Measurements from ENCODE around the gene KMT5C.

Gene KMT5C

DNA sequence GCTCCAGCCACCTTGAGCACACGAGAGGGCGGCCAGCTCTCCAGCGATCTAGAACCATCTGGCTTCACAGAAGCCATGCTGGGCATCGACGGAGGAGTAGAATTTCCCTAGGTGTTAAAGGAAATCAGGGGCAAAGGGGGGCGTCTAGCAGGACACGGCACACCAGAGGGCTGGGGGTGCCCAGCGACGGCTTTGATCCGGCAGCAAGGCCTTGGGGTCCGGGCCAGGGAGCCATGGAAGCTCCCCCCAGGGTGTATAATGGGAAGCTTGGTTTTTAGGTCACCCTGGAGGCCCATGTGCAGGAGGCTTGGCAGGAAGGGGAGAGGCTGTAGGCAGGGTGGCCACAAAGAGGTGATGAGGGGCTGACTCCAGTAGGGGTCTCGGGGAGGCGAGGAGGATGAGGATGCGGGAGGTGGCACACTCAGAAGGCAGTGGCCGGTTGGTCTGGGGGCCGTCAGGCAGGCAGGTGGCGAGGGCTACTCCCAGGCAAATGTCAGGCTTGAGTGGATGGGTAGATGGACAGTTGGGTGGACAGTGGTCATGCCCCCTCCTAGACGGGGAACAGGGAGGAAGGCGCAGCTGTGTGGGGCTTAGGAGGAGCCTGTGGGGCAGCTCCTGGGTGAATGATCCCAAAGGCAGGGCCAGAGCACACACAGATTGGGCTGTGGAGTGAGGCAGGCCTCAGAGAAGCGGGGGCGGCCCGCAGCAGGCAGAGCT is 5.6 kb downstream of the KMT5C start:
- H2BK5ac ChIP-seq (ENCODE audit: low read depth, low read length, poor library complexity, severe bottlenecking): no peak overlapping the region
- no peak overlapping the region for H2BK120ac ChIP-seq (ENCODE audit: low read depth, low read length)
- no peak overlapping the region for H2BK15ac ChIP-seq (ENCODE audit: low read depth, poor library complexity, severe bottlenecking)
- peak overlapping the region; percentile 15 for H4K8ac ChIP-seq (ENCODE audit: low read length)
- no peak overlapping the region for H2AK5ac ChIP-seq (ENCODE audit: low read length, severe bottlenecking)
- no peak overlapping the region for H3K14ac ChIP-seq (ENCODE audit: low read length in 2 of 2)
- H3K4me3 ChIP-seq (ENCODE audit: insufficient read depth in 1 of 2, low read depth in 1 of 2, low read length in 2 of 2): no peak overlapping the region
- no peak overlapping the region for H3K23ac ChIP-seq (ENCODE audit: low read length in 2 of 2)
- peaks cover 0 to 2% of the 10 kb centered on the region in 2 experiments for H3K27me3 ChIP-seq (ENCODE audit: control insufficient read depth in 1 of 2, insufficient read depth in 1 of 2, low read length in 2 of 2)
- H3K79me1 ChIP-seq (replicated peaks; ENCODE audit: low read length, poor library complexity, severe bottlenecking): peaks cover 12% of the 10 kb centered on the region
- no peak overlapping the region for H3K4ac ChIP-seq (ENCODE audit: low read depth in 1 of 2, low read length in 2 of 2)
- no peaks in the 10 kb centered on the region for H3K9me3 ChIP-seq (ENCODE audit: control insufficient read depth, low read length)
- peaks cover 46% of the 10 kb centered on the region for H3K4me1 ChIP-seq (ENCODE audit: control insufficient read depth, insufficient read depth, low read depth, low read length)
- WGBS: 91% methylated on average over 22 of the region's 22 CpGs
- peak overlapping the region; percentile 40 for H4K91ac ChIP-seq (ENCODE audit: low read length)
- H2AFZ ChIP-seq (ENCODE audit: low read depth, low read length): no peak overlapping the region
- H2BK12ac ChIP-seq (ENCODE audit: low read length in 2 of 2): no peak overlapping the region
- no peak for DNase-seq
- H3K9ac ChIP-seq (ENCODE audit: low read length): peak overlapping the region; percentile 38
- H3K27ac ChIP-seq (ENCODE audit: low read length, poor library complexity, severe bottlenecking): no peak overlapping the region
- H3K4me2 ChIP-seq (ENCODE audit: low read length, poor library complexity, severe bottlenecking): no peak overlapping the region
- H3K18ac ChIP-seq (ENCODE audit: low read depth in 1 of 2, low read length in 2 of 2): no peak overlapping the region
- H3K36me3 ChIP-seq (ENCODE audit: control insufficient read depth in 1 of 2, insufficient read depth in 2 of 2, low read depth in 1 of 2, low read length in 2 of 2): peaks cover 16 to 66% of the 10 kb centered on the region in 2 experiments

DNA sequence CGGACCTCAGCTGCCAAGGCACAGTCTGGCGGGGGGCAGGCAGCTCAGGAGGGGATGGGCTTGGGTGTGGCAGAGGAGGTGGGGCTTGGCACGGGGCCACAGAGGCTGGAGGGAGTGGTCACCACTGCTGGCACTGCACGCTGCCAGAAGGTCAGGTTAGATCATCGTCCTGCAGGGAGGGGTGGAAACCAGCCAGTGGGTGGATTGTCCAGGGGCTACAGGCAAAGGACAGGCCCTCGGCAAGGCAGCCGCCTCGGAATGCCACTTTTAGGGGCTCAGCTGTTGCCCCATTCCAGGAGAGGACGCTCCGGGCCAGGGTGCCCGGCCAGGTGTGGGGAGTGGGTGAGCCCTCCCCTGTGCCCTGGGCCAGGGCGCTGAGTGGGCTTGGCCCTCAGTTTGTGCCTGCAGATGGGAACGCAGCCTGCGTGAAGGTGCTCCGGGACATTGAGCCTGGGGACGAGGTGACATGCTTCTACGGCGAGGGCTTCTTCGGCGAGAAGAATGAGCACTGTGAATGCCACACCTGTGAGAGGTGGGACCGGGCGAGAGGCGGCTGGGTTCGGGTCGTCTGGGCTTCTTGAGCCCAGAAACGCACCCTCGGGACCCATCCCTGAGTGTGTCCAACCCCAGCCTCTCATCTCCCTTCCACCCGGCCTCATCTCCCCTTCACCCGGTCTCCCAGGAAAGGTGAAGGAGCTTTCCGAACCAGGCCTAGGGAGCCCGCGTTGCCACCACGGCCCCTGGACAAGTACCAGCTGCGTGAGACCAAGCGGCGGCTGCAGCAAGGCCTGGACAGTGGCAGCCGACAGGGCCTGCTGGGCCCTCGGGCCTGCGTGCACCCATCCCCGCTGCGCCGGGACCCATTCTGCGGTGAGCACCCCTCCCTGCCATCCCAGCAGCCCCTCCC is 6.4 kb downstream of the KMT5C start:
- Histone ChIP-seq H3K9me3 (ENCODE audit: control insufficient read depth, low read length) (no peaks in the 10 kb centered on the region), H3K4ac (ENCODE audit: low read depth in 1 of 2, low read length in 2 of 2) (no peak overlapping the region), H4K91ac (ENCODE audit: low read length) (peak overlapping the region; percentile 40), H4K8ac (ENCODE audit: low read length) (peak overlapping the region; percentile 15), H3K36me3 (ENCODE audit: control insufficient read depth in 1 of 2, insufficient read depth in 2 of 2, low read depth in 1 of 2, low read length in 2 of 2) (peaks cover 16 to 66% of the 10 kb centered on the region in 2 experiments), H3K4me2 (ENCODE audit: low read length, poor library complexity, severe bottlenecking) (no peak overlapping the region), H3K79me1 (replicated peaks; ENCODE audit: low read length, poor library complexity, severe bottlenecking) (peaks cover 7% of the 10 kb centered on the region), H2BK12ac (ENCODE audit: low read length in 2 of 2) (no peak overlapping the region), H3K4me3 (ENCODE audit: insufficient read depth in 1 of 2, low read depth in 1 of 2, low read length in 2 of 2) (peak overlapping the region in 1 of 2 experiments; percentile 51), H3K18ac (ENCODE audit: low read depth in 1 of 2, low read length in 2 of 2) (no peak overlapping the region), H3K27ac (ENCODE audit: low read length, poor library complexity, severe bottlenecking) (no peak overlapping the region), H2BK5ac (ENCODE audit: low read depth, low read length, poor library complexity, severe bottlenecking) (no peak overlapping the region), H2AK5ac (ENCODE audit: low read length, severe bottlenecking) (no peak overlapping the region), H3K4me1 (ENCODE audit: control insufficient read depth, insufficient read depth, low read depth, low read length) (peaks cover 39% of the 10 kb centered on the region), H3K27me3 (ENCODE audit: control insufficient read depth in 1 of 2, insufficient read depth in 1 of 2, low read length in 2 of 2) (peaks cover 0 to 9% of the 10 kb centered on the region in 2 experiments), H2BK120ac (ENCODE audit: low read depth, low read length) (no peak overlapping the region), H2BK15ac (ENCODE audit: low read depth, poor library complexity, severe bottlenecking) (no peak overlapping the region), H3K14ac (ENCODE audit: low read length in 2 of 2) (no peak overlapping the region), H3K9ac (ENCODE audit: low read length) (peak overlapping the region; percentile 38), H3K23ac (ENCODE audit: low read length in 2 of 2) (no peak overlapping the region), H2AFZ (ENCODE audit: low read depth, low read length) (no peak overlapping the region)
- DNase-seq: no peak
- WGBS: 94% methylated on average over 43 of the region's 43 CpGs

- Histone ChIP-seq H3K23ac (ENCODE audit: low read length in 2 of 2) (no peak overlapping the region), H2BK12ac (ENCODE audit: low read length in 2 of 2) (no peak overlapping the region), H3K4me3 (ENCODE audit: insufficient read depth in 1 of 2, low read depth in 1 of 2, low read length in 2 of 2) (no peak overlapping the region), H3K27ac (ENCODE audit: low read length, poor library complexity, severe bottlenecking) (no peak overlapping the region), H3K14ac (ENCODE audit: low read length in 2 of 2) (no peak overlapping the region), H4K8ac (ENCODE audit: low read length) (no peak overlapping the region), H3K79me1 (replicated peaks; ENCODE audit: low read length, poor library complexity, severe bottlenecking) (peaks cover 1% of the 10 kb centered on the region), H3K36me3 (ENCODE audit: control insufficient read depth in 1 of 2, insufficient read depth in 2 of 2, low read depth in 1 of 2, low read length in 2 of 2) (peaks cover 16 to 61% of the 10 kb centered on the region in 2 experiments), H3K9me3 (ENCODE audit: control insufficient read depth, low read length) (no peaks in the 10 kb centered on the region), H2AFZ (ENCODE audit: low read depth, low read length) (no peak overlapping the region), H3K4ac (ENCODE audit: low read depth in 1 of 2, low read length in 2 of 2) (no peak overlapping the region), H3K9ac (ENCODE audit: low read length) (peak overlapping the region; percentile 38), H3K18ac (ENCODE audit: low read depth in 1 of 2, low read length in 2 of 2) (no peak overlapping the region), H3K4me2 (ENCODE audit: low read length, poor library complexity, severe bottlenecking) (no peak overlapping the region), H2BK15ac (ENCODE audit: low read depth, poor library complexity, severe bottlenecking) (no peak overlapping the region), H3K4me1 (ENCODE audit: control insufficient read depth, insufficient read depth, low read depth, low read length) (peaks cover 35% of the 10 kb centered on the region), H2AK5ac (ENCODE audit: low read length, severe bottlenecking) (no peak overlapping the region), H4K91ac (ENCODE audit: low read length) (no peak overlapping the region), H2BK120ac (ENCODE audit: low read depth, low read length) (no peak overlapping the region), H3K27me3 (ENCODE audit: control insufficient read depth in 1 of 2, insufficient read depth in 1 of 2, low read length in 2 of 2) (peaks cover 7 to 17% of the 10 kb centered on the region in 2 experiments), H2BK5ac (ENCODE audit: low read depth, low read length, poor library complexity, severe bottlenecking) (no peak overlapping the region)
- no peak for DNase-seq
- WGBS: 96% methylated on average over 39 of the region's 41 CpGs
These were observed 7.2 kb downstream of the KMT5C start for GRCh38 chr19:55346725-55347441.

All from mesenchymal stem cell (in vitro differentiated cells and primary cell).